Fibroblast of skin of right quadriceps (primary cell): ENCODE results near the gene SYDE1.

ENCODE experiments used
- DNase-seq: peaks from one replicate; pipeline ENCODE4 v3.0.0-alpha.2; 2013

SYDE1 gene

DNA sequence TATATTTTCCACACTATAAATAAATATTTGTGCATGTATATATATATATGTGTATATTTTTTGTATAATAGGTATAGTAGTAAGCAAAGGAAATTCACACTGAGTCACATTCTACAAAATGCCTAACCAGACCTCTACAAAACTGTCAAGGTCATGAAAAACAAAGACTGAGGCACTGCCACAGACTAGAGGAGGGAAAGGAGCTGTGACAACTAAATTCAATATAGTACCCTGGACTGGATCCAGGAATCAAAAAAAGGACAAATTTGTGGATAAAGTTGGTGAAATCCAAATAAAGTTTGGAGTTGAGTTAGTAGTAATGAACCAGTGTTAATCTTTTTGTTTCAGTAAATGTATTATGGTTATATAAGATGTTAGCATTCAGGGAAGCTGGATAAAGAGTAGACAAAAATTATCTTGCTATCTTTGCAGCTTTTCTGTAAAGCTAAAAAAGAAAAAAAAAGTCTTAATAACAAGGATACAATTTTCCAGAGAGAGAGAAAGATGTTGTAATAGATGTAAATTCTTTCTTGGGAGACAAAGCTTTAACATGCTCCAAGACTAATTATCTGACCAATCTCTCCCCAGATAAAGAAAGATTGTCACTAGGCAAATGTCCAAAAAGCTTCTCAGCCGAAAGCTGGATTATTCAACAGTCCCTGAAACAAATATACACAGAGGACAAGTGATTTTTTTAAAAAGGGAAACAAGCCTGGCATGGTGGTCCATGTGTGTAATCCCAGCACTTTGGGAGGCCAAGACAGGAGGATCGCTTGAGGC, 19.1 kb downstream of the SYDE1 start:
- DNase-seq = no peak

DNA sequence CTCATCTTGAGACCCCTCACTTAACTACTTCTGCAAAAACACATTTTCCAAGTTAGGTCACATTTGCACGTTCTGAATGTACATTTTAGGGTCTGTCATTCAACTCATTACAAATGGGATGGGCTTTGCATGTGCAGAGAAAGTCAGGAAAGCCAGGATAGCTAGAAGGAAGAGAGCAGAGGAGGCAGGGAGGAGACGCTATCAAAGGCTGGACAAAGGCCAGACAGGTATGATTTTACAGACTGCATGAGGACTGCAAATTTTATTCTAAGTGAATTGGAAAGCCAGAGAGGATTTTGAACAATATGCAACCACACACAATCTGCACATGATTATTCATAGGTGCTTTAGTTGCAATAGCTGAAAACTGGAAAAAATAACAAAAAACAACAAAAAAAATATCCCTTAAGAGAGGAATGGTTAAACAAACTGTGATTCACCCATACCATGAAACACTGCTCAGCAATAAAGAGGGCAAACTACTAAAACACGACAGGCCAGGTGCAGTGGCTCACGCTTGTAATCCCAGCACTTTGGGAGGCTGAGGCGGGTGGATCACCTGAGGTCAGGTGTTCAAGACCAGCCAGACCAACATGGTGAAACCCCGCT, 21.1 kb downstream of the SYDE1 start:
- DNase-seq = no peak

GRCh38 chr19:15129856-15130585, 22.8 kb downstream of the SYDE1 start:
- DNase-seq = no peak

DNA sequence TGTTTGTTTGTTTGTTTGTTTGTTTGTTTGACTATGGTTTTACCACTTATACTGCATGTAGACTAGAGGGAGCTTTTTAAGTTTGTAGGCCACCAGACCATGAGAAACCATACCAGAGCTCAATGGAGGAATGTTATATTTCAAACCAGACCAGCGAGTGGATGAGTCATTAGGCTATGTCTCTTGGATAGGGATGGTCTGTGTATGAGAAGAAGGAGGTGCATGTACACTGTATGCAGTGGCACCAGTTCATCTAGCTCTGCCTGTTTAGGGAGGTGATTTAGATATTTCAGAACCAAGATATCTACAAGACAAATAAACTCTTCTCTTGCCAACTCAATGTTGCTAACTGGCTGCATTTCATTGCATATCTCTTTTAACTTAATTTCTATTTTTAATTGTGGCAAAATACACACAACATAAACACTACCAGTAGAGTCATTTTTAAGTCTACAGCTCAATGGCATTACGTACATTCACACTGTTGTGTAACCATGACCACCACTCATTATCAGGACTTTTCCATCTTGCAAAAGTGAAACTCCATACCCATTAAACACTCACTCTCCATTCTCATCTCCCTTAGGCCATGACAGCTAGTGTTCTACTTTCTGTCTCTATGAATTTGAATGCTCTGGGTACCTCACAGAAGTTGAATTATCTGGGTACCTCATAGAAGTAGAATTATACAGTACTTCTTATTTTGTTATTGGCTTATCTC, 29.2 kb downstream of the SYDE1 start:
- peak; percentile 22 for DNase-seq

DNA sequence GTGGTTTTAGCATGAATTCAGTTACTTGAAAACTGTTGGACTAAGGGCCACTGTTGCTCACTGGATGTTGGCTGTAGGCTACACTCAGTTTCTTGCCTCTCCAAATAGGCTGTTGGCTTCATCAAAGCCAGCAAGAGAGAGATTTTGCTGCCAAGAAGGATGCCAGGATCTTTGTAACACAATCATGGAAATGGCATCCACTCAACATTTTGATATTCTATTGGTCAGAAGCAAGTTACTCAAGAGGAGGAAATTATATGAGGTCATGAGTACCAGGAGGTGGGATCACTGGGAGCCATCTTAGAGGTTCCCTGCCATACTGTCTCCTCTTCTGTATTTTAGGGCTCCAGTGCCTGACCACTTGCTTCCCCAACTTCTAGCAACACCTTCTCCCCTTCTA, 30.6 kb downstream of the SYDE1 start:
- DNase-seq = no peak

GRCh38 chr19:15138427-15138826, 31.2 kb downstream of the SYDE1 start:
- DNase-seq = peak; percentile 24

DNA sequence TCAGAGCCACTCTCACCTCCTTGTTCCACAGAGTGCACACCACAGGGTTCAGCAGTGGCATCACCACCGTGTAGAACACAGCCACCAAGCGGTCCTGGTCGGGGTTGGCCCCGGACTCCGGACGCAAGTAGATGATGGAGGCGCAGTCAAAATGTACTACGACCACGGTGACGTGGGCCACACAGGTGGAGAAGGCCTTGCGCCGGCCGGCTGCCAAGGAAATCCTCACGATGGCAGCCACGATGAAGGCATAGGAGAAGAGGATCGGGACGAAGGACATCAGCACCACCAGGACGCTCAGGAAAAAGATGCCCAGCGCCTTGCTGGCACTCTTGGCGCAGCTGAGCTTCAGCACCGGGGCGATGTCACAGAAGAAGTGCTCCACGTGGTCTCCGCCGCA, 33.9 kb downstream of the SYDE1 start:
- no peak for DNase-seq

- no peak for DNase-seq
These were observed 35.1 kb downstream of the SYDE1 start for GRCh38 chr19:15142313-15142712.

- no peak for DNase-seq
These were observed 36.9 kb downstream of the SYDE1 start for GRCh38 chr19:15144046-15144646.

DNA sequence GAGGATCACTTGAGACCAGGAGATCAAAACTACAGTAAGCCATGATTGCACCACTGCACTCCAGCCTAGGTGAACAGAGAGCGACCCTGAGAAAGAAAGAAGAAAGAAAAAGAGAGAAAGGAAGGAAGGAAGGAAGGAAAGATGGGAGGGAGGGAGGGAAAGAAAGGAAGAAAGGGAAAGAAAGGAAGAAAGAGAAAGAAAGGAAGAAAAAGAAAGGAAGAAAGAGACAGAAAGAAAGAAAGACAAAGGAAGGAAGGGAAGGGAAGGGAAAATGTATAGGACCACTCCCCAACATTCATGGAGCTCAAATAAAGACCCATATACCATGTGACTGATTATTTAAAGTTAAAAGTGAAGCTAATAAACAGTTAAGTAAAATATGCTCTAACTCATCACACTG, 39.9 kb downstream of the SYDE1 start:
- DNase-seq = no peak

GRCh38 chr19:15149737-15150136, 42.5 kb downstream of the SYDE1 start:
- no peak for DNase-seq

DNA sequence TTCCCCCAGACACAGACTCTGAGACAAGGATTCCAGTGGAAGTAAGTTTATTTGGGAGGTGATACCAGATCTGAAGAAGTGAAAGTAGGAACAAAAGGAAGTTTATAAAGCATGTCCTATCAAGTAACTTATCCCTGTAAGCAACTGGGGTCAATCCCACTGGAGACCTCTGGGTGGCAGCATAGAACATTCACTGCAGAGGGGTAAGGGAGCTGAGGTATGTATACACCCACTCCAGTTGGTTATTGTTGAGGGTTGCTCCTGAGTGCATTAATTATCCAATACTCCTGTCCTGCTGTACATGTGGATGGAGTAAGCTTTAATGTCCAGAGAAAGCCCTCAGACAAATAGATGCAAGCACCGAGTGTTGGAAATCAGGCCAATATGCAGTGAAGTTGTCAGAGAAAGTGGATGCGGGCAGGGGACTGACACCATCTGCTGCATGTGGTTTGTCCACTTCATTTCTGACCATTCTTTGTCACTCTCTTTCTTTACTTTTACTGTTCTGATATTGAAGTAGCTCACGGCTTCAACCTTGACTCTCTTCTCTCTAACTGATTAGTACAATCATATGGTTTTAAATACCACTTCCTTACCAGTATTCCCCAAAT, 46.9 kb downstream of the SYDE1 start:
- peak; percentile 28 for DNase-seq

DNA sequence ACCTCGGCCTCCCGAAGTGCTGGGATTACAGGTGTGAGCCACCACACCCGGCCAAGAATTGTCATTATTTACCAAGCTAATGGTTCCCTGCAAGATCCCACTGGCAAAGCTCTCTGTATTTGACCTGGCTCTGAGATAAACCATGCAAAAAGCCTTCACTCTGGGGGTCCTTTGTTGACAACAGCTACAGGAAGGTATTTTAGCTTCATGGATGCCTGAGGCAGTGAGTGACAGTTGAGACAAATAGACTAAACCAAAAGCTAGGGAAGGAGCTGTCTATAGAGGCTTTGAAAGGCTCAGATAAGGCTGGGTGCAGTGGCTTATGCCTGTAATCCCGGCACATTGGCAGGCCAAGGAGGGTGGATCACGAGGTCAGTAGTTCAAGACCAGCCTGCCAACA, 48.1 kb downstream of the SYDE1 start:
- DNase-seq = no peak

GRCh38 chr19:15156391-15156790, 49.2 kb downstream of the SYDE1 start:
- no peak for DNase-seq

- peak; percentile 12 for DNase-seq
These were observed 52.0 kb downstream of the SYDE1 start for GRCh38 chr19:15159251-15159650.

GRCh38 chr19:15161028-15161984, 54.1 kb downstream of the SYDE1 start:
- DNase-seq = no peak
